NCI-H226 (cell line): ENCODE data around the gene CAV1.
"Not testable (repeated sequence)": the region's sequence is repeated elsewhere in the genome, so short reads cannot be mapped to it uniquely, and the experiment has no call there.

ENCODE experiments used
- DNase-seq: peaks from one replicate; pipeline ENCODE4 v3.0.0-alpha.2; 2015

Gene CAV1

GRCh38 chr7:116524609-116525297 is at the start of gene CAV1:
Gene CAV1 (plus strand): TSS chr7:116525036. CDS start chr7:116525063, 27 bp downstream.
- DNase-seq: peak; percentile 99

GRCh38 chr7:116477625-116478024 is 47.2 kb upstream of the CAV1 start:
- DNase-seq: no peak

GRCh38 chr7:116478834-116479233 is 46.0 kb upstream of the CAV1 start:
- no peak for DNase-seq

DNA sequence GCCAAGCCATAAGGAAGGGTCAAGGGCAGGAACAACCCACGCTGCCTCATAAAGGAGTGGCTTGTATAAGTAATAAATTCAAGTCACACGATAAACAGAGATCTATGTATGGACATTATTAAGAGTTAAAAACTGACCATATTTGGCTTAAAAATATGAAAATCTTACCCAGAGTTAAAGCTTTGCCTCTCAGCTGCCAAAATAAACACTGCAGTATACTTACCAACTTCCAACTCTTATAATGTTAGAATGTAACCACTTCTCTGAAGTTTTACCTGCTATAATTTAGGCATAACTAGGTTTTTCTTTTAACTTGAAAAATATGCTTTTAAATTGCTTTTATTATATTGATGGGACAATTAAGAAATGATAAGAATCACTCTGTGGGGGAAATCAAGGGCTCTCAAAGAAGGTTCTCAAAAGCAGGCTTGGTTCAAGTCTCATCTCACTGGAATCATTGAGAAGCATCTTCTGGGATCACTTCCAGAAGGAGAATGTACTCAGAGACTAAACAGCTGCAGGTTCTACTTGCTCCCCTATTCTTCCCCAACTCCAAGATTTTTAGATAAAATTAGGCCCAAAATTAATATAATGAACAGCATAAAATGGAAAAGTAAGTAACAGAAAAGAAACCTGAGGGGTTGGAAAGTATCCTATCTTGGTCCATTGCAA is 41.4 kb upstream of the CAV1 start:
- DNase-seq: no peak

DNA sequence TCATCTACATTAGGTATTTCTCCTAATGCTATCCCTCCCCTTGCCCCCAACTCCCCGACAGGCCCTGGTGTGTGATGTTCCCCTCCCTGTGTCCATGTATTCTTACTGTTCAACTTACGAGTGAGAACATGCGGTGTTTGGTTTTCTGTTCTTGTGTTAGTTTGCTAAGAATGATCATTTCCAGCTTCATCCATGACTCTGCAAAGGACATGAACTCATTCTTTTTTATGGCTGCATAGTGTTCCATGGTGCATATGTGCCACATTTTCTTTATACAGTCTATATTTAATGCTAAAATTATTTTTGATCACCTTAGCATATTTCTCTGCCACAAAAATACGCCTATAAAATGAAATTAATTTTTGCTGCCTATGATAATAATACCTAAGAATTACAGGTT is 40.4 kb upstream of the CAV1 start:
- DNase-seq: not testable (repeated sequence)

GRCh38 chr7:116487907-116488521 is 36.8 kb upstream of the CAV1 start:
- DNase-seq: no peak

GRCh38 chr7:116490351-116490750 is 34.5 kb upstream of the CAV1 start:
- DNase-seq: no peak

- no peak for DNase-seq
Measured at GRCh38 chr7:116491887-116492653, 32.8 kb upstream of the CAV1 start.

- no peak for DNase-seq
Measured at GRCh38 chr7:116492654-116493109, 32.2 kb upstream of the CAV1 start.

DNA sequence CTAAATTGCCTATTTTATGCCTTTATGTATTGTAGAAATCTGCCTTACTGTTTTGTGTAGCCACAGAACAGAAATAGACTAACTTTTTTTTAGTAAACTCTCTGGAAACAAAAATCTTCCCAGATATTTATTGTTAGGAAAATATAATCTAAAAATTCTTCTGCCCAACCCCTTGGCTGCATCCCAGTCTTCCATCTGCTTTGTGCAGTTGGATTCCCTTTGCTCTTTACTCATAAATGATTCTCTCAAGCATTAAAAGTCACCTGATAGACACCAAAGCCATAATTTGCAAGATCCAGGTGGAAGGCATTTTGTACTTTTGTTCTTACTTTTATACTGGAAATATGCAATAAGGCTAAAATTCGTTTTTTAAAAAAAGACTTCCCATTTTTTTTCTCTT is 31.4 kb upstream of the CAV1 start:
- DNase-seq: no peak

DNA sequence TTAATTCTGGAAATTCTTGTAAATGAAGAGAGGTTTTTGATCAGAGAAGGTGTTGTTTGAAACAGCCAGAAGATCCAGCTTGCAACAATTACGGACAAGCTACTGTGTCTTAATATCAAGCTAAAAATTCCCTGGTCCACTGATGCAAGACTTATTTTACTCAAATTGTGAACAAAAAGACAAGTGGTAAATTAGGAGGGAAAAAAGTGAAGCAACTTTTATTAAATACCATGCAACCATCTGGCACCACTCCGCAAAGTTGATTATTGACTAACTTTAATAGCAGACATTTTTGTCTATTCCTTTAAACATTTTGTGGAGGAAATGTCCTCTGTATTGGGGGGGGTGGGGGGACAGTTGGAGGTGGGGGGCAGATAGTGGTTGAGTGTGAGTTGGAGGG is 30.4 kb upstream of the CAV1 start:
- DNase-seq: no peak

DNA sequence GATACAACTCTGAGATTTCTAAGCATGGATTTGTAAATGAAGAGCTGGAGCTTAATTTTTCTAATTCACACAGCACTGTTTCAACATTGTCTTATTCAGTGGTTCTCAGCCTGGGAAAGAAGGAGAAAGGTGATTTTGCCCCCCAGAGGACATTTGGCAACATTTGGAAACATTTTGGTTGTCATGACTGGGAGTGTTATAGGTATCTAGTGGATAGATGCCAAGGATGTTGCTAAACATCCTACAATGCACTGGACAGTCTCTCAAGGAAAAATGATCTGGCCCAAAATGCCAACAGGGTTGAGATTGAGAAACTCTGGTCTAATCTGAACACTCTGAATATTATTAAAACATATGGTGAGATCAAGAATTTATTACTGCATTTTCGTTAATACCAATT is 29.1 kb upstream of the CAV1 start:
- DNase-seq: peak; percentile 67

DNA sequence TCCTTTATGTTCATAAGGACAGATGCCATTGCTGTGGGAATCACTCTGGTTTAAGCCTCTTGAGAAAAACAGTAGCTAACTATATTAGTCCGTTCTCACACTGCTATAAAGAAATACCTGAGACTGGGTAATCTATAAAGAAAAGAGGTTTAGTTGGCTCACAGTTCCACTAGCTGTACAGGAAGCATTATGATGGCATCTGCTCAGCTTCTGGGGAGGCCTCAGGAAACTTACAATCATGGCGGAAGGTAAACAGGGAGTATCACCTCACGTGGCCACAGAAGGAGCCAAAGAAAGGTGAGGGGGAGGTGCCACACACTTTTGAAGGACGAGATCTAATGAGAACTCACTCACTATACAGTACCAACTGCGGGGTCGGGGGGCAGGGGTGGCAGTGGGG is 28.2 kb upstream of the CAV1 start:
- DNase-seq: no peak

GRCh38 chr7:116497708-116498107 is 27.1 kb upstream of the CAV1 start:
- no peak for DNase-seq

- DNase-seq: peak; percentile 34
Measured at GRCh38 chr7:116499168-116500077, 25.4 kb upstream of the CAV1 start, which contains the start of gene CAV2. Gene CAV2 (plus strand): TSS chr7:116499738. CDS start chr7:116499782, 44 bp downstream.

- peak; percentile 59 for DNase-seq
Measured at GRCh38 chr7:116500078-116500853, 24.6 kb upstream of the CAV1 start.

DNA sequence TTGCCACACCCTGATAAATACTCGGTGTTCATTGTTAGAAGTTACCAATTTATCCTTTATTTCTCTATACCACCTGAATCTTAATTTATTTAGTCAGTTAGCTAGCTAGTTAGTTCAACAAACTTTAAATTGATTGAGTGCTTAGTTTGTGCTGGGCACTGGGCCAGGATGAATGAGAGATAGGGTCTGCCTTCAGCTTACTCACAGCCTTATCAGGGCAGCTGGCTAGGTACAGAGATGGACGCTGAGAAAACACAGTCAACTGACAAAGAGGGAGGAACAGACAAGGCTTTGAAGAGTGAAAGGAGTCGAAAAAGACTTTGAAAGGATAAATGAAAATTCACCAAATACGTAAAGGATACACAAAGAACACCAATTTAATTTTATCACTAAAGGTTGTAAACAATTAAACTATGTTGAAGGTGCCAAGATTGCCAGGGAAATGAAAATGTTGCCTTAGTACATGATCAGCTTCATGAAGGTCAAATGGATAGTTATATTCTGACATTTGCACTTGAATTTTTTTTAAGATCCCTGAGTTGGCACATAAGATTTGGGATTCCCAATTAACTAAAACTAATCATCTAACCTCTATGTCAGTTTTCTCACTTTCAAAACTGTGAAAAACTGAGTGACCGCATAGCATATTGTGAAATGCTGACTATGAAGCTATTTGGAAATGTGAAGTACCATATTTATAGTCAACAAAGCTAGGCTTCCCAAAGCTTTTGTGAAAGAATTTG is 23.2 kb upstream of the CAV1 start:
- DNase-seq: peak; percentile 73

DNA sequence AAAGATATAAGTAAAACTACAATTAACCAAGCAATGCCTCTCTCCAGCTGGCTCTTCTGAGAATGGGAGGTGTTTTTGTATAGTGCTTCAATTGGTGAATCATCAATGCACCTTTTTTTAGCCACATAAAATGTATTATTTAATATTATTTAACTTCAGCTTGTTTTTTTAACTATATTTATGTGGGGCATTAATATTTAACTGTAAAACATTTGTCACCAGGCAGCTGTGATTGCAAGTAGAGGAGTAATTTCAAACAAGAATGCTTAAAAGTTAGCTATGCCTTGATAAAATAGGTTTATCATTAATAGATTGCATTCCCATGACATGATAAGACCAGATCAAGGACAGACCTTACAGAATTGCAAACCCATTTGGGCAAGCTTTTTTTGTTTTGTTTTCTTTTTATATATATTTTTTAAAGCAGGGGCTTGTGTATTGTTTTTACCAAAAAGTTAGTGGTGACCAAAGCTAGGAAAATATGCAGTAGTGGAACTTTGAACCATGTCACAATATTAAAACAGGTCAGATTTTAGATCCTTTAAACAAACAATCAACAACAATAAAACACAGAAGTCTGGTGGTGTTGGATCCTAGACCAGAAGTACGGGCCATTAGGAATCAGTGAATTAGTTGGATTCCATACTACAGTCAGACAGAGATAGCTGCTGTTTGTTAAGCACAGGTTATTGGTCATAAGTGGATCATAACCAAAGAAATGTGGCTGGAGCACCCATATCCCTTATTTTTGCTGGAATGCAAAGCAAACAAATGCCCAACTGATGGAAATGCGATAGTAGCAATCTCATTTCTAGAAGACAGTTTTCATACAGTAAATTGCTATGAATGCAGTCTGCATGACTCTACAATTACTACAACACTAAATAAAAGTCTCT is 22.4 kb upstream of the CAV1 start:
- DNase-seq: no peak

- no peak for DNase-seq
Measured at GRCh38 chr7:116503835-116504234, 21.0 kb upstream of the CAV1 start.
